A549 treated with AZD2906 at 1 μM for 4 hours (cell line): Measurements from ENCODE around the gene SLC15A2. TPM values are rescaled to one million over a fixed set of nuclear protein-coding genes. Genes with fewer than 3 reads are reported as not detected.

ENCODE experiments used
- total RNA-seq: library from RNA; stranded (reverse); fragments of 200-300 nt; extraction: Qiagen RNA extraction; gene quantifications from 5 replicates; pipeline ENCODE4 v1.2.3, GENCODE V29; 2022

Gene SLC15A2, protein sequence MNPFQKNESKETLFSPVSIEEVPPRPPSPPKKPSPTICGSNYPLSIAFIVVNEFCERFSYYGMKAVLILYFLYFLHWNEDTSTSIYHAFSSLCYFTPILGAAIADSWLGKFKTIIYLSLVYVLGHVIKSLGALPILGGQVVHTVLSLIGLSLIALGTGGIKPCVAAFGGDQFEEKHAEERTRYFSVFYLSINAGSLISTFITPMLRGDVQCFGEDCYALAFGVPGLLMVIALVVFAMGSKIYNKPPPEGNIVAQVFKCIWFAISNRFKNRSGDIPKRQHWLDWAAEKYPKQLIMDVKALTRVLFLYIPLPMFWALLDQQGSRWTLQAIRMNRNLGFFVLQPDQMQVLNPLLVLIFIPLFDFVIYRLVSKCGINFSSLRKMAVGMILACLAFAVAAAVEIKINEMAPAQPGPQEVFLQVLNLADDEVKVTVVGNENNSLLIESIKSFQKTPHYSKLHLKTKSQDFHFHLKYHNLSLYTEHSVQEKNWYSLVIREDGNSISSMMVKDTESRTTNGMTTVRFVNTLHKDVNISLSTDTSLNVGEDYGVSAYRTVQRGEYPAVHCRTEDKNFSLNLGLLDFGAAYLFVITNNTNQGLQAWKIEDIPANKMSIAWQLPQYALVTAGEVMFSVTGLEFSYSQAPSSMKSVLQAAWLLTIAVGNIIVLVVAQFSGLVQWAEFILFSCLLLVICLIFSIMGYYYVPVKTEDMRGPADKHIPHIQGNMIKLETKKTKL
- total RNA-seq = 0.12 to 0.17 TPM (median 0.13 TPM) in 5 replicates

DNA sequence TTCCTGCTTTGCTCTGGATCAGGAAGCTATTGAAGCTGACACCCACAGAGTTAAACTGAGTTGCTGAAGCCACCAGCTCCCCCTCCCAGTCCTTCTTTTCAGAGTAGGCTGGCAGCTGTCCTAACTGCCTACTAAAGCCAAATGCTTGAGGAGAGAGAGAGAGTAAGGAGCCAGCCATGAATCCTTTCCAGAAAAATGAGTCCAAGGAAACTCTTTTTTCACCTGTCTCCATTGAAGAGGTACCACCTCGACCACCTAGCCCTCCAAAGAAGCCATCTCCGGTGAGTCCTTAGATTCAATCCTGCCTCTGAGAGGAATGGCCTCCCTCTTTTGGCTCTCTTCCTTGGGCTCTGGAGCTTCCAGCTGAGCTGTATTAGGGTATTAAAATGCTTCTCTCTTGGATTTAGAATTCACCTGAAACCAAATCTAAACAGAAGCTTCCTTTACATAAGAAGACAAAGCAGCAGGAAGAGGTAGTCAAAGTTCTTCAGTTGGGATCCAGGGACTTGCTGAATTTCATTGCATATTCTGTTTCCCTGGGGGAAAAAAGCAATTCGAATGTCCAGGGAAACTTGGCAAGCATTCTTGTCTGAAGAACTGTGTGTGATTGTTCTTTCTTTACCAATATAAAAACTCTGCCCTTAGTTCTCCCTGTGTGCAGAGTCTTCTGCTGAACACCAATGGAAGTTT lies at the start of gene SLC15A2:
SLC15A2 (plus strand) TSS at position 101 of the 690 bp plus-strand sequence; CDS start at position 177, 76 bp downstream.

Other genes with a start within 250 kb of the SLC15A2 start
- 0.08 to 0.18 TPM (median 0.15 TPM) in 5 replicates for gene HCLS1, start 233.5 kb upstream of the SLC15A2 start, total RNA-seq
- gene GOLGB1, start 144.7 kb upstream of the SLC15A2 start, total RNA-seq = 14.1 to 18.2 TPM (median 14.6 TPM) in 5 replicates
- 8.4 to 10.6 TPM (median 10.2 TPM) in 5 replicates for gene IQCB1, start 59.3 kb upstream of the SLC15A2 start, total RNA-seq
- 1.7 to 2.2 TPM (median 1.7 TPM) in 5 replicates for gene EAF2, start 59.2 kb upstream of the SLC15A2 start, total RNA-seq
- gene ILDR1, start 127.8 kb downstream of the SLC15A2 start, total RNA-seq = not detected in 5 replicates
- gene CD86, start 161.0 kb downstream of the SLC15A2 start, total RNA-seq = 0.07 TPM in 1 of 5 replicates, not detected in the others